ENCODE data around the gene LRTM2. TPM values are rescaled to one million over a fixed set of nuclear protein-coding genes. Genes with fewer than 3 reads are reported as not detected.

LRTM2 gene
- total RNA-seq, 3 donors from 2014 or later, result not detected

- Histone ChIP-seq H3K27ac (no peak overlapping the region), H3K4me3 (no peak overlapping the region), H3K36me3 (no peaks in the 10 kb centered on the region), H3K27me3 (peaks cover 0 to 44% of the 10 kb centered on the region in 2 donors), H3K9me3 (no peaks in the 10 kb centered on the region), H3K4me1 (peaks cover 0 to 4% of the 10 kb centered on the region in 2 donors)
- no peak for DNase-seq (ENCODE audit: low spot score in 2 of 2)
- TF ChIP-seq CTCF (IDR thresholded peaks at IDR 0.05), result no peak
- TF ChIP-seq POLR2A (IDR thresholded peaks at IDR 0.05), result no peak
- TF ChIP-seq POLR2AphosphoS5 (IDR thresholded peaks at IDR 0.05), result no peak
- intact Hi-C loops (cut with DNase I; ENCODE audit: low total_unique reads), result no loop called here
Observed at GRCh38 chr12:1827826-1828805, 7.8 kb downstream of the LRTM2 start.

GRCh38 chr12:1828856-1829255 lies 8.5 kb downstream of the LRTM2 start:
- Histone ChIP-seq H3K4me3 (no peak overlapping the region), H3K27ac (no peak overlapping the region), H3K9me3 (no peaks in the 10 kb centered on the region), H3K27me3 (peaks cover 0 to 44% of the 10 kb centered on the region in 2 donors), H3K36me3 (no peaks in the 10 kb centered on the region), H3K4me1 (peaks cover 0 to 4% of the 10 kb centered on the region in 2 donors)
- no peak for DNase-seq (ENCODE audit: low spot score in 2 of 2)
- intact Hi-C loops (cut with DNase I; ENCODE audit: low total_unique reads), result no loop called here
- TF ChIP-seq CTCF (IDR thresholded peaks at IDR 0.05) (no peak), POLR2AphosphoS5 (IDR thresholded peaks at IDR 0.05) (no peak), POLR2A (IDR thresholded peaks at IDR 0.05) (no peak)

GRCh38 chr12:1829306-1829900 lies 9.0 kb downstream of the LRTM2 start:
- H3K36me3 ChIP-seq, result no peaks in the 10 kb centered on the region
- no peak for TF ChIP-seq CTCF (IDR thresholded peaks at IDR 0.05)
- peaks cover 0 to 44% of the 10 kb centered on the region in 2 donors for H3K27me3 ChIP-seq
- DNase-seq (ENCODE audit: low spot score in 2 of 2), result no peak
- H3K4me1 ChIP-seq, result peaks cover 0 to 4% of the 10 kb centered on the region in 2 donors
- H3K4me3 ChIP-seq, result no peak overlapping the region
- no peak overlapping the region for H3K27ac ChIP-seq
- H3K9me3 ChIP-seq, result no peaks in the 10 kb centered on the region
- intact Hi-C loops (cut with DNase I; ENCODE audit: low total_unique reads), result no loop called here

GRCh38 chr12:1830401-1830845 lies 10.1 kb downstream of the LRTM2 start:
- TF ChIP-seq POLR2AphosphoS5 (IDR thresholded peaks at IDR 0.05) (no peak), CTCF (IDR thresholded peaks at IDR 0.05) (no peak), POLR2A (IDR thresholded peaks at IDR 0.05) (no peak)
- DNase-seq (ENCODE audit: low spot score in 2 of 2), result no peak
- H3K27me3 ChIP-seq, result peaks cover 0 to 38% of the 10 kb centered on the region in 2 donors

More at GRCh38 chr12:1830401-1830845, 10.1 kb downstream of the LRTM2 start:
- Histone ChIP-seq H3K36me3 (no peaks in the 10 kb centered on the region), H3K9me3 (no peaks in the 10 kb centered on the region), H3K4me3 (no peak overlapping the region), H3K27ac (no peak overlapping the region), H3K4me1 (peaks cover 0 to 4% of the 10 kb centered on the region in 2 donors)
- intact Hi-C loops (cut with DNase I; ENCODE audit: low total_unique reads), result no loop called here
